Peyer's patch (tissue), 4 donors: Measurements from ENCODE around the gene SELENON. TPM values are rescaled to one million over a fixed set of nuclear protein-coding genes. Genes with fewer than 3 reads are reported as not detected.

Experiments used
- DNase-seq, 3 donors: peaks; one replicate each; pipeline ENCODE4 v3.0.0-alpha.2; 2017 to 2019
- H3K27ac ChIP-seq, 4 donors: fragments of 200-600 bp; sonication (generic); one replicate each; pipeline ENCODE4 v1.5.1; 2016 to 2019
- H3K27me3 ChIP-seq, 2 donors: fragments of 200-600 bp; sonication (generic); one replicate each; pipeline ENCODE4 v1.5.1; 2019
- H3K36me3 ChIP-seq, 3 donors: fragments of 200-600 bp; sonication (generic); one replicate each; pipeline ENCODE4 v1.5.1; 2016 to 2019
- H3K4me1 ChIP-seq, 4 donors: fragments of 200-600 bp; sonication (generic); one replicate each; pipeline ENCODE4 v1.5.1; 2016 to 2019
- H3K4me3 ChIP-seq, 4 donors: fragments of 200-600 bp; sonication (generic); 1 replicate in 3 of 4; 2 replicates in 1 of 4; pipeline ENCODE4 v1.5.1; 2016 to 2019; ENCODE audit warnings: mild to moderate bottlenecking in 1 of 4
- H3K9me3 ChIP-seq, 4 donors: fragments of 200-600 bp; sonication (generic); one replicate each; pipeline ENCODE4 v1.5.1; 2016 to 2019; ENCODE audit warnings: mild to moderate bottlenecking in 1 of 4
- CTCF ChIP-seq, 6 experiments: fragments of 450-650 bp in 4 of 6; fragments of 200-600 bp in 2 of 6; sonication (generic) in 1 of 6; IDR thresholded peaks; one replicate each; pipeline ENCODE4 v1.5.1; 2017 to 2019; ENCODE audit warnings: antibody characterized with exemption in 6 of 6, mild to moderate bottlenecking in 3 of 6, moderate library complexity in 1 of 6
- POLR2A ChIP-seq, 2 donors: fragments of 450-650 bp; IDR thresholded peaks; one replicate each; pipeline ENCODE4 v1.5.1; 2017; ENCODE audit warnings: antibody characterized with exemption in 2 of 2, mild to moderate bottlenecking in 2 of 2, moderate library complexity in 2 of 2
- total RNA-seq, 4 donors: library from RNA; depleted of rRNA; stranded (reverse); fragments of >200 nt; gene quantifications; one replicate each; pipeline ENCODE4 v1.1.0, GENCODE V29; 2016

Gene SELENON
- total RNA-seq, 4 donors from 2014 or later: 16.1 to 30.1 (median 22.0) TPM

GRCh38 chr1:25844536-25845337, 44.7 kb downstream of the SELENON start:
- H3K27ac ChIP-seq: no peak overlapping the region
- H3K36me3 ChIP-seq: no peaks in the 10 kb centered on the region
- H3K27me3 ChIP-seq: no peaks in the 10 kb centered on the region
- TF ChIP-seq POLR2A (IDR thresholded peaks at IDR 0.05): no peak
- no peak for TF ChIP-seq CTCF (IDR thresholded peaks at IDR 0.05)
- DNase-seq: no peak
- H3K9me3 ChIP-seq: no peaks in the 10 kb centered on the region
- no peak overlapping the region for H3K4me3 ChIP-seq
- H3K4me1 ChIP-seq: no peaks in the 10 kb centered on the region

GRCh38 chr1:25845664-25846063, 45.7 kb downstream of the SELENON start:
- Histone ChIP-seq H3K27ac (no peak overlapping the region), H3K4me1 (no peaks in the 10 kb centered on the region), H3K27me3 (no peaks in the 10 kb centered on the region), H3K4me3 (no peak overlapping the region), H3K36me3 (no peaks in the 10 kb centered on the region), H3K9me3 (no peaks in the 10 kb centered on the region)
- DNase-seq: no peak
- TF ChIP-seq POLR2A (IDR thresholded peaks at IDR 0.05) (no peak), CTCF (IDR thresholded peaks at IDR 0.05) (no peak)

GRCh38 chr1:25847929-25848328, 47.9 kb downstream of the SELENON start:
- H3K4me1 ChIP-seq: no peaks in the 10 kb centered on the region
- no peak for DNase-seq
- no peak for TF ChIP-seq POLR2A (IDR thresholded peaks at IDR 0.05)
- TF ChIP-seq CTCF (IDR thresholded peaks at IDR 0.05): no peak
- no peaks in the 10 kb centered on the region for H3K27me3 ChIP-seq
- H3K4me3 ChIP-seq: no peak overlapping the region
- no peaks in the 10 kb centered on the region for H3K9me3 ChIP-seq
- no peak overlapping the region for H3K27ac ChIP-seq
- H3K36me3 ChIP-seq: no peaks in the 10 kb centered on the region

- DNase-seq: no peak
- H3K9me3 ChIP-seq: no peaks in the 10 kb centered on the region
- no peaks in the 10 kb centered on the region for H3K27me3 ChIP-seq
- H3K4me1 ChIP-seq: no peaks in the 10 kb centered on the region
- no peak overlapping the region for H3K27ac ChIP-seq
- no peaks in the 10 kb centered on the region for H3K36me3 ChIP-seq
- TF ChIP-seq POLR2A (IDR thresholded peaks at IDR 0.05) (no peak), CTCF (IDR thresholded peaks at IDR 0.05) (no peak)
- no peak overlapping the region for H3K4me3 ChIP-seq
These were observed 48.5 kb downstream of the SELENON start for GRCh38 chr1:25848531-25848930.

- H3K4me3 ChIP-seq: no peak overlapping the region
- H3K9me3 ChIP-seq: no peaks in the 10 kb centered on the region
- H3K27me3 ChIP-seq: no peaks in the 10 kb centered on the region
- DNase-seq: no peak
- TF ChIP-seq POLR2A (IDR thresholded peaks at IDR 0.05) (no peak), CTCF (IDR thresholded peaks at IDR 0.05) (no peak)
- no peaks in the 10 kb centered on the region for H3K36me3 ChIP-seq
- H3K27ac ChIP-seq: no peak overlapping the region
- peaks cover 0 to 7% (median 5%) of the 10 kb centered on the region in 4 donors for H3K4me1 ChIP-seq
These were observed 54.6 kb downstream of the SELENON start for GRCh38 chr1:25854554-25854953.
